AG10803 (cell line): Measurements from ENCODE around the gene RIC3.

Experiments used
- DNase-seq: peaks from one replicate; pipeline ENCODE4 v3.0.0; 2010; ENCODE audit warnings: low read depth
- H3K4me3 ChIP-seq: 2 replicates; pipeline ENCODE4 v1.5.1; 2011; ENCODE audit warnings: mild to moderate bottlenecking, low read length, control low read depth
- TF ChIP-seq, protein P1 (sequence below): conservative IDR thresholded peaks from 2 replicates; pipeline ENCODE4 v1.5.1; 2011; ENCODE audit warnings: mild to moderate bottlenecking, low read length, control low read depth, inconsistent platforms

RIC3 gene

GRCh38 chr11:8168485-8169257 is at the start of gene RIC3:
Gene RIC3 (minus strand): TSS chr11:8169025. CDS start chr11:8168989, 36 bp downstream.
- H3K4me3 ChIP-seq: no peak within 1 kb of the TSS
- no peak for DNase-seq
- TF ChIP-seq, protein P1, sequence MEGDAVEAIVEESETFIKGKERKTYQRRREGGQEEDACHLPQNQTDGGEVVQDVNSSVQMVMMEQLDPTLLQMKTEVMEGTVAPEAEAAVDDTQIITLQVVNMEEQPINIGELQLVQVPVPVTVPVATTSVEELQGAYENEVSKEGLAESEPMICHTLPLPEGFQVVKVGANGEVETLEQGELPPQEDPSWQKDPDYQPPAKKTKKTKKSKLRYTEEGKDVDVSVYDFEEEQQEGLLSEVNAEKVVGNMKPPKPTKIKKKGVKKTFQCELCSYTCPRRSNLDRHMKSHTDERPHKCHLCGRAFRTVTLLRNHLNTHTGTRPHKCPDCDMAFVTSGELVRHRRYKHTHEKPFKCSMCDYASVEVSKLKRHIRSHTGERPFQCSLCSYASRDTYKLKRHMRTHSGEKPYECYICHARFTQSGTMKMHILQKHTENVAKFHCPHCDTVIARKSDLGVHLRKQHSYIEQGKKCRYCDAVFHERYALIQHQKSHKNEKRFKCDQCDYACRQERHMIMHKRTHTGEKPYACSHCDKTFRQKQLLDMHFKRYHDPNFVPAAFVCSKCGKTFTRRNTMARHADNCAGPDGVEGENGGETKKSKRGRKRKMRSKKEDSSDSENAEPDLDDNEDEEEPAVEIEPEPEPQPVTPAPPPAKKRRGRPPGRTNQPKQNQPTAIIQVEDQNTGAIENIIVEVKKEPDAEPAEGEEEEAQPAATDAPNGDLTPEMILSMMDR: no peak

- DNase-seq: no peak
- TF ChIP-seq, protein P1: no peak
- no peak overlapping the region for H3K4me3 ChIP-seq
These were observed 49.6 kb upstream of the RIC3 start for GRCh38 chr11:8218409-8218808.

- TF ChIP-seq, protein P1: no peak
- no peak overlapping the region for H3K4me3 ChIP-seq
- DNase-seq: no peak
These were observed 49.1 kb upstream of the RIC3 start for GRCh38 chr11:8217926-8218325.

GRCh38 chr11:8217136-8217535 is 48.3 kb upstream of the RIC3 start:
- H3K4me3 ChIP-seq: no peak overlapping the region
- DNase-seq: no peak
- TF ChIP-seq, protein P1: no peak

DNA sequence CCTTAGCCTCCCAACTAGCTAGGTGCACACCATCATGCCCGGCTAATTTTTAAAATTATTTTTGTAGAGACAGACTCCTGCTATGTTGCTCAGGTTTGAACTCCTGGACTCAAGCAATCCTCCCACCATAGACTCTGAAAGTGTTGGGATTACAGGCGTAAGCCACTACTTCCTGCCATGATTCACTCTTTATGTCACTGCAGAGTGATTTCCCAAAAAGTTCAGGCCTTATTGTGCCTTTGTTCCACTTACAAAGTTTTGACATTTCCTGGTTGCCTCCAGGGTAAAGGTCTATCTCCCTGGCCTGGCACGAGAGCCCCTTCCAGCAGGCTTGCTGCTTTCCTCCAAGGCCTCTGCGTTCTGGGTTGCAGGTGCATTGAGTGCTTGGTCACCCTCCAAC is 44.6 kb upstream of the RIC3 start:
- H3K4me3 ChIP-seq: no peak overlapping the region
- no peak for DNase-seq
- TF ChIP-seq, protein P1: no peak

GRCh38 chr11:8209208-8209807 is 40.5 kb upstream of the RIC3 start:
- H3K4me3 ChIP-seq: no peak overlapping the region
- TF ChIP-seq, protein P1: peak; percentile 20
- no peak for DNase-seq
